ENCODE measurements around the gene ZNF710.
A peak's percentile ranks its signal among the peaks of the same experiment; 100 is the strongest.

The ZNF710 gene

GRCh38 chr15:90095521-90095959 is 94.4 kb downstream of the ZNF710 start:
- TF ChIP-seq CTCF (IDR thresholded peaks at IDR 0.05; ENCODE audit: extremely low read depth, insufficient read depth, missing control alignments), result no peak
- in situ Hi-C loops (cut with MboI; ENCODE audit: low pct_unique_long_range_greater_than_20kb, low sequenced_read_pairs, unreplicated experiment), result no loop called here
- DNase-seq (ENCODE audit: low spot score), result peak; percentile 31

DNA sequence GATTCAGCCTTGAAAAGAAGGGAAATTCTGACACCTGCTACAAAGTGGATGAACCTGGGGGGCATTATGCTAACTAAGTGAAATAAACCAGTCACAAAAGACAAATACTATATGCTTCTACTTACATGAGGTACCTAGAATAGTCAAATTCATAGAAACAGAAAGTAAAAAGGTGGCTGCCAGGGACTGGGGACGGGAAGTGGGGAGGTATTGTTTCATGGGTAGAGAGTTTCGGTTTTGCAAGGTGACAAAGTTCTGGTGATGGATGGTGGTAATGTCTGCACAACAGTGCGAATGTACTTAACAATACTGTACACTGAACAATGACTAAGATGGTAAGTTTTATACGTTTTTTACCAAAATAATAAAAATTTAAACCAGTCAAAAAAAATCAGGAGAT is 96.4 kb downstream of the ZNF710 start:
- DNase-seq (ENCODE audit: low spot score), result peak; percentile 61
- in situ Hi-C loops (cut with MboI; ENCODE audit: low pct_unique_long_range_greater_than_20kb, low sequenced_read_pairs, unreplicated experiment), result no loop called here

GRCh38 chr15:90099072-90099867 is 98.1 kb downstream of the ZNF710 start:
- in situ Hi-C loops (cut with MboI; ENCODE audit: low pct_unique_long_range_greater_than_20kb, low sequenced_read_pairs, unreplicated experiment), result no loop called here
- no peak for TF ChIP-seq CTCF (IDR thresholded peaks at IDR 0.05; ENCODE audit: extremely low read depth, insufficient read depth, missing control alignments)

More for the DNA sequence above, 96.4 kb downstream of the ZNF710 start:
- TF ChIP-seq CTCF (IDR thresholded peaks at IDR 0.05; ENCODE audit: extremely low read depth, insufficient read depth, missing control alignments), result no peak

GRCh38 chr15:90099868-90100831 is 99.0 kb downstream of the ZNF710 start:
- in situ Hi-C loops (cut with MboI; ENCODE audit: low pct_unique_long_range_greater_than_20kb, low sequenced_read_pairs, unreplicated experiment), result no loop called here
- no peak for TF ChIP-seq CTCF (IDR thresholded peaks at IDR 0.05; ENCODE audit: extremely low read depth, insufficient read depth, missing control alignments)
- DNase-seq (ENCODE audit: low spot score), result no peak

More at GRCh38 chr15:90099072-90099867, 98.1 kb downstream of the ZNF710 start:
- peak; percentile 57 for DNase-seq (ENCODE audit: low spot score)

DNA sequence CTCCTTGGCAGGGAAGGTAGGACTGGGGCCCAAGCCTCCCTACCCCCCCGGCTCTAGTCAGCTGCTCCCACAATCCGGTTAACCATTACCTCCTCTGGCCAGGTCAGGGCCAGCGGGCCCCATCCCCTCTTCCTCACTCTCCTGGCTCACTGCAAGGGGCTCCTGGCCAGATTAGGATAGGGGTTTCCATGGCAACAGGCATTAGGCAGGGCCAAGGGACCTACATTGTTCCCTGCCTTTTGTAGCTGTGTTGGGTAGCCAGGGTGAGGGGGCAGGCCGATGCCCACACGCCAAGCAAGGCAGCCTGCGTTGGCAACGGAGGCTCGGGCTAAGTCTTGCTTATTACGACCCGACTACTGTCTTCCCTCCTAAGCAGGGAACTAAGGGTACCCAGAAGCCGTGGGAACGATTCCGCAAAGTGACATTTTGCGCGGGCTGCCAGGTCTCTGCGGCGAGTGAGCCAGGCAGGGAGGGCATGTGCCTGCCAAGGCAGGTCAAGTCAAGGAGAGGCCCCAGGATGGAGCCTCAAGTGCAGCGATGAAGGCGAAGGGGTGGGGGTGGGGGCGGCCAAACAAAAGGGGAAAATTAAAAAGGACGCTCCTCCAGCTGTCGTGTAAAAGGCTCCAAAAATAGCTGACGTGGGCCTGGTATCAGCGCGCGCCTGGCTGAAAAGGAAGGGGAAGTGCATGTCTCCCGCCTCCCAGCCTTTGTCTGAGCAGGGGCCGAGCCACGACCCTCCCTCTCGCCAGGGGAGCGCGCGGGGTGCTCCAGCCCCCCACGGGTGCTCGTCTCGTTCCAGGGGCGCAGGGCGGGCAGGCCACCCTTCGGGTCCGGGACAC is 100.2 kb downstream of the ZNF710 start:
- in situ Hi-C loops (cut with MboI; ENCODE audit: low pct_unique_long_range_greater_than_20kb, low sequenced_read_pairs, unreplicated experiment), result no loop called here
- DNase-seq (ENCODE audit: low spot score), result peak; percentile 52
- no peak for TF ChIP-seq CTCF (IDR thresholded peaks at IDR 0.05; ENCODE audit: extremely low read depth, insufficient read depth, missing control alignments)

Measured in GM13977 (cell line).